ENCODE results near the gene DNAI4. TPM values are rescaled to one million over a fixed set of nuclear protein-coding genes. Genes with fewer than 3 reads are reported as not detected.
"Not testable (repeated sequence)": the region's sequence is repeated elsewhere in the genome, so short reads cannot be mapped to it uniquely, and the experiment has no call there.

Gene DNAI4
- total RNA-seq, 1 experiment from 2014 or later = 7.2 TPM

- DNase-seq (ENCODE audit: low read depth, low spot score) = no peak
- intact Hi-C loops (cut with micrococcal nuclease; ENCODE audit: unreplicated experiment) = no loop called here
Observed at GRCh38 chr1:66809736-66810326, 114.8 kb downstream of the DNAI4 start.

GRCh38 chr1:66809245-66809644 lies 115.4 kb downstream of the DNAI4 start:
- no peaks in the 10 kb centered on the region for H3K9me3 ChIP-seq (ENCODE audit: control insufficient read depth, insufficient read depth, low read depth, low read length)
- DNase-seq (ENCODE audit: low read depth, low spot score) (no peak), ATAC-seq (no peak)
- no peaks in the 10 kb centered on the region for H3K27me3 ChIP-seq (ENCODE audit: control insufficient read depth, insufficient read depth, low read length)
- H3K36me3 ChIP-seq (ENCODE audit: control insufficient read depth, insufficient read depth, low read length) = no peaks in the 10 kb centered on the region
- in situ Hi-C loops (cut with HindIII; ENCODE audit: low pct_unique_long_range_greater_than_20kb, low sequenced_read_pairs) = no loop called here
- BruUV-seq (replicated peaks) = no TSS peak
- intact Hi-C loops (cut with micrococcal nuclease; ENCODE audit: unreplicated experiment) = no loop called here
- no peak overlapping the region for H3K27ac ChIP-seq (ENCODE audit: low read length)
- TF ChIP-seq SIN3A (IDR thresholded peaks at IDR 0.05; ENCODE audit: borderline replicate concordance, insufficient read depth, low read depth, low read length) (no peak), TCF7L2 (IDR thresholded peaks at IDR 0.05; ENCODE audit: low read depth, low read length) (no peak), CTCF (IDR thresholded peaks at IDR 0.05) (no peak), REST (IDR thresholded peaks at IDR 0.05; ENCODE audit: insufficient read depth in 1 of 2, low read depth in 2 of 2, low read length in 1 of 2) (no peak), POLR2AphosphoS5 (IDR thresholded peaks at IDR 0.05; ENCODE audit: low read depth, low read length) (no peak)
- H3K4me1 ChIP-seq (ENCODE audit: control insufficient read depth, insufficient read depth, low read length) = no peaks in the 10 kb centered on the region
- no peak overlapping the region for H3K4me3 ChIP-seq (ENCODE audit: low read depth in 2 of 2, low read length in 2 of 2)
- POLR2A ChIA-PET = interaction anchor here (0.6 kb wide), 1 partner anchor 205 kb away, joined by 3 read pairs; no protein-coding TSS in a partner anchor
- CTCF ChIA-PET = no interaction called here

More at GRCh38 chr1:66809736-66810326, 114.8 kb downstream of the DNAI4 start:
- no peaks in the 10 kb centered on the region for H3K36me3 ChIP-seq (ENCODE audit: control insufficient read depth, insufficient read depth, low read length)
- ChIA-PET CTCF (no interaction called here), POLR2A (no interaction called here)
- no peak overlapping the region for H3K4me3 ChIP-seq (ENCODE audit: low read depth in 2 of 2, low read length in 2 of 2)
- H3K9me3 ChIP-seq (ENCODE audit: control insufficient read depth, insufficient read depth, low read depth, low read length) = no peaks in the 10 kb centered on the region
- no peak for ATAC-seq
- no peaks in the 10 kb centered on the region for H3K4me1 ChIP-seq (ENCODE audit: control insufficient read depth, insufficient read depth, low read length)
- H3K27ac ChIP-seq (ENCODE audit: low read length) = no peak overlapping the region
- no TSS peak for BruUV-seq (replicated peaks)
- in situ Hi-C loops (cut with HindIII; ENCODE audit: low pct_unique_long_range_greater_than_20kb, low sequenced_read_pairs) = no loop called here
- no peaks in the 10 kb centered on the region for H3K27me3 ChIP-seq (ENCODE audit: control insufficient read depth, insufficient read depth, low read length)
- TF ChIP-seq REST (IDR thresholded peaks at IDR 0.05; ENCODE audit: insufficient read depth in 1 of 2, low read depth in 2 of 2, low read length in 1 of 2) = no peak
- no peak for TF ChIP-seq TCF7L2 (IDR thresholded peaks at IDR 0.05; ENCODE audit: low read depth, low read length)
- TF ChIP-seq CTCF (IDR thresholded peaks at IDR 0.05) = no peak
- no peak for TF ChIP-seq POLR2AphosphoS5 (IDR thresholded peaks at IDR 0.05; ENCODE audit: low read depth, low read length)
- no peak for TF ChIP-seq SIN3A (IDR thresholded peaks at IDR 0.05; ENCODE audit: borderline replicate concordance, insufficient read depth, low read depth, low read length)

GRCh38 chr1:66795839-66796238 lies 128.8 kb downstream of the DNAI4 start:
- in situ Hi-C loops (cut with HindIII; ENCODE audit: low pct_unique_long_range_greater_than_20kb, low sequenced_read_pairs); H3K9me3 ChIP-seq (ENCODE audit: control insufficient read depth, insufficient read depth, low read depth, low read length); intact Hi-C loops (cut with micrococcal nuclease; ENCODE audit: unreplicated experiment); ATAC-seq; BruUV-seq (replicated peaks); H3K27ac ChIP-seq (ENCODE audit: low read length); H3K36me3 ChIP-seq (ENCODE audit: control insufficient read depth, insufficient read depth, low read length); H3K27me3 ChIP-seq (ENCODE audit: control insufficient read depth, insufficient read depth, low read length); CTCF ChIA-PET; H3K4me1 ChIP-seq (ENCODE audit: control insufficient read depth, insufficient read depth, low read length); H3K4me3 ChIP-seq (ENCODE audit: low read depth in 2 of 2, low read length in 2 of 2); DNase-seq (ENCODE audit: low read depth, low spot score); POLR2A ChIA-PET: not testable (repeated sequence)

Measured in Panc1 (cell line).